ENCODE data around the gene CD82.
"Not testable (repeated sequence)": the region's sequence is repeated elsewhere in the genome, so short reads cannot be mapped to it uniquely, and the experiment has no call there.

CD82 gene

DNA sequence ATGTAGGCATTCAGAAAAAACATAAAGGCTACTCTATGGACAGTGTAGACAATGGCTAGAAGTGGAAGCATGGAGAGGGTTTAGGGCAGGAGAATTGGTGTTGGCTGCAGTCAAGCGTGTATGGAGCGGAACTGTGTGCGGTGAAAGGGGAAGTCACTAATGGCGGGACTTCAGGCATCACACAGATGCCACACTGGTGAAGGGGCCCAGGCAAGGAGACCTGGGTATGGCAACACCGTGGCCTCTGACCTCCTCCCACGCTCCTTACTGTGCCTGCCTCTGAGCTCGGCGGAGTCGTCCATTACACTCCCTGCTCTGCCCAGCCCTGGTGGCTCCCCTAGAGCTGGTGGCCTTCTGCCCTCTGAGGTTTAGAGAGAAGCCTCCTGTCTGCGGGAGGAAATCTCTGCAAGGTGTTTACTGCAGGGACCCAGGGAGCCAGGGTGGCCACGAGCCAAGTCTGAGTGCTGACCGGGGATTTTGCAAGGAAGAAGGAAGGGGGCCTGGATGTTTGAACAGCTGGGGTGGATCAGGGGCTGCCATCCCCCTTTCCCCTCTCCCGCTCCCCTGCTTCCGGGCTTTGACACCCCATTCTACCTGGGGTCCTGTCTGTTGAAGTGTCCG, 86.2 kb downstream of the CD82 start:
- in situ Hi-C loops (cut with HindIII; ENCODE audit: low sequenced_read_pairs) = no loop called here

DNA sequence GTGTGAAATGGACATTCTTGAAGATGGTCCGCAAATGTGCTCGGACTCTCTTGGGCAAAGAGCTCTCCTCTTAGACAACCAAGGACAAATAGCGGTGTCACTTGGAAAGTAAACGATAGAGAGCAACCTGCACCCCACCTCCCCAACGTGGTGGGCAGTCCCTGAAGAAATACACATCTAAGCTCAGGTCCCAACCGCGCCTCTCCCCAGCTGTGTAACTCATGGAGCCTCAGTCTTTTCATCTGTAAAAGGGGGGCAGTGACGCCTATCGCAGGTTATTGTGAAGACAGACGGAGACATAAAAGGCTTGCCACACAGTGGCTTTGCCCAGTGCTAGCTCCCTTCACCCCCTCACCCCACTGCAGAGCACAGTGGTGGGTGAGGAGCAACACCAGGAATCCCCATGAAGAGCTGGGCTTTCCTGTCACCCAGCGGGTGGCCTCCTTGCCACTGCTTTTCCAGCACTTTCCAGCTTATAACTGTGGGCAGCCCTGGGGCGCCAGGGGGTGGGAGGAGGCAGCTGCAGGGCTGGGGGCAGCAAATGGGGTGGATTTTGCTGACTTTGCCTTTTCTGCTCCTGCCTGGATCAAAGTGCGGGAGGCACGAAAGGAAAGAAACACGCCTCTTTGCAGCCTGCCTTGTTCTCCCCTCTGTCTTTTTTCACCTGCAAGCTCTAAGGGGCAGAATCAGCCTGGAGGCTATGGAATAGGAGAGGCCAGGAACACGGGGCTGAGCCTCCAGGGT, 87.6 kb downstream of the CD82 start:
- in situ Hi-C loops (cut with HindIII; ENCODE audit: low sequenced_read_pairs) = no loop called here

DNA sequence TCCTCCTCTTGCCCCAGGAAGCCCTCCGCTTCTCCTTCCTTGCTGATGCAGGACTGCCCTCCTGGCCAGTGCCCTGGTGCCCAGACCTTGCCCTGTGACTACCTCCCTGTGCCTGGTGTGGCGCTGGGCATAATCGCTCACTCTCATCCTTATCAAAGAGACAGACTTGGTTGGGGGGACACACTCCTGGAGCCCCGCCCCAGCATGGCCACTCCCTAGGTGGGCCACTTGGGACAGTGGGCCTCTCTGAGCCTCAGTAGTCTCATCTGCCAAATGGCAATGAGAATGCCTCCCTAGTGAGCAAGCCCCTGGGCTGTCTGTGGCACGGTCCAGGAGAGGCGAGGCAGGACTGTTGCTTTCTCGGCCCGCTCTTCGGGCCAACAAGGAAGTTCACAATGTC, 88.6 kb downstream of the CD82 start:
- in situ Hi-C loops (cut with HindIII; ENCODE audit: low sequenced_read_pairs) = no loop called here

DNA sequence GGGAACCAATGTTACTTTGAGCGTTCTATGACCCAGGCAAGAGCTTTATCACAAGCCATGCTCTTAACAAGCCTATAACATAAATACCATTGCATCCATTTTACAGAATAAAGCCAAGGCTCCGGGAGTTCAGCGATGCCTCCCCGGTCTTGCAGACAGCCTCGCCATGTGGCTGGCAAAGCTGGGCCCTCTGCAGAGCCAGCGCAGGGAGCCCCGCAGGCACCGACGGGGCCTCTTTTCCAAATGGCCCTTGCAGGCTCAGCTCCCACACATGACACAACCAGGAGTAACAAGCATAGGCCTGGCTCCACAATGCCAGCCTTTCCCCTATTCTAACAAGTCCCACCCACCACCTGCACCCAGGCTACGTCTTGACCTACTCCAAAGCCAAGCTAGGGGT, 89.1 kb downstream of the CD82 start:
- in situ Hi-C loops (cut with HindIII; ENCODE audit: low sequenced_read_pairs) = no loop called here

DNA sequence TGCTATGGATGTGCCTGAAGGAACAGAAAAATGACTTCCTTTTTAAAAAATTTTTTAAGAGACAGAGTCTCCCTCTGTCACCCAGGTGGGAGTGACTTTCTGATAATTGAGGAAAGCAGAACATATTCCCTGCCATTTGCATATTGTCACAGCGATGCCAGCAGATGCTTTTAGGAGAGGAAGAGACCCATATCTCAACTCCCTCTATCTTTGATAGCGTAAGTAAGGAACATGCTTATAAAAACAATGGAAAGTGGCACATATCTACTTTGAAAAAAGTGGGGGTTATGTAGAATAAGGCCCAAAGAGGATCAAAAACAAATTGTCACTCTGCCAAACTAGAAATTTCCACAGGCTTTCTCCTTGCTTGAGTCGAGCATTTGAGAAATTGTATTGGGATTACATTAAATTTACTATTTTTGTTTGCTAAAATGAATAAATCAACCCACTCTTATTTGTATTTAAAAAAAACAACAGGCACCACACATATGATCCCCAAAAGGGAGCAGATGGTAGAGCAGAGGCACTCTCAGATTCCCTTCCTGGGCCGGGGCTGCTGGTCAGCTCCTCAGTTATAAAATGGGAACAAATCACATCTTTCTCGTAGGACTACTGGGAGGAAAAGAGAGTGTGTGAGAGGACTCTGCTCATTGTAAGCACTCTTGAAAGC, 92.5 kb downstream of the CD82 start:
- in situ Hi-C loops (cut with HindIII; ENCODE audit: low sequenced_read_pairs) = no loop called here

DNA sequence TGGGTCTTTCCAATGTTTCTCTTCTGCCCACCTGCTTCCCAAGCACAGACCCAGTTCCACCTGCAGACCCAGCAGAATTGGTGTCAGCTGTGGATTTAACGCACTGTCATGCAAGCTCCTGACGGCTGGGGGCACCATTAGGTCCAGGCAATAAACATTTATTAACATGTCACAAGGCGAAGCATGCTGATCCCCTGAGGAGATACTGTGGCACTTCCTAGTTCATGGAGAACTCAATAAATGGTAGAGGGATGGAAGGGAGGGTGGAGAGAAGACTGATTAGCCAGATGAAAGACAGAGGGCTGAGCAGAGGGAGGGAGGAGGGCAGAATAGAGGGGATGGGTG, 93.0 kb downstream of the CD82 start:
- in situ Hi-C loops (cut with HindIII; ENCODE audit: low sequenced_read_pairs) = no loop called here

DNA sequence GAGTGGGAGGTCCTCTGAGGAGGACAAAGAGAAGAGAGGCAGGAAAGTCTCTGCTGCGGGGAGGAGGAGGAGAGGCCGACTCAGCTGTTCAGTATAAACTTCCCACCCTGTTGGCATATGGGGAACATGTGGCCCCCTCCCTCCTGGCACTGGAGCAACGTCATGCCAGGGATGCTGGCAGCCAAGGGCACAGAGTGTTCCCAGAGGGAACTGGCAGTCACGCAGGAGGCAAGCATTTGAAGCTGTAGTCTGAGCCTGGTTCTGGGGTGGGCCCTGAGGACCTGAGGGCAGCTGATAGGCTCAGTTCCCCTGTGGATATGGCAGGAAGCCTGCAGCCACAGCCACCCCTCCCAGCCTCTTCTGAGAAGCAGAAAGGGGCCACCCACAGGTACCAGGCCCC, 94.2 kb downstream of the CD82 start:
- in situ Hi-C loops (cut with HindIII; ENCODE audit: low sequenced_read_pairs) = no loop called here

DNA sequence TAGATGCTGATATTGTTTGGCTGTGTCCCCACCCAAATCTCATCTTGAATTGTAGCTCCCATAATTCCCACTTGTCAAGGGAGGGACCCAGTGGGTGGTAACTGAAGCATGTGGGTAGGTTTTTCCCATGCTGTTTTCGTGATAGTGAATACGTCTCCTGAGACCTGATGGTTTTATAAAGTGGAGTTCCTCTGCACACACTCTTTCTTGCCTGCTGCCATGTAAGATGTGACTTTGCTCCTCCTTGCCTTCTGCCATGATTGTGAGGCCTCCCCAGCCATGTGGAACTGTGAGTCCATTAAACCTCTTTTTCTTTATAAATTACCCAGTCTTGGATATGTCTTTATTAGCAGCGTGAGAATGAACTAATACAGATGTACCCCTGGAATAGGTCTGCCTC, 95.1 kb downstream of the CD82 start:
- in situ Hi-C loops (cut with HindIII; ENCODE audit: low sequenced_read_pairs) = not testable (repeated sequence)

DNA sequence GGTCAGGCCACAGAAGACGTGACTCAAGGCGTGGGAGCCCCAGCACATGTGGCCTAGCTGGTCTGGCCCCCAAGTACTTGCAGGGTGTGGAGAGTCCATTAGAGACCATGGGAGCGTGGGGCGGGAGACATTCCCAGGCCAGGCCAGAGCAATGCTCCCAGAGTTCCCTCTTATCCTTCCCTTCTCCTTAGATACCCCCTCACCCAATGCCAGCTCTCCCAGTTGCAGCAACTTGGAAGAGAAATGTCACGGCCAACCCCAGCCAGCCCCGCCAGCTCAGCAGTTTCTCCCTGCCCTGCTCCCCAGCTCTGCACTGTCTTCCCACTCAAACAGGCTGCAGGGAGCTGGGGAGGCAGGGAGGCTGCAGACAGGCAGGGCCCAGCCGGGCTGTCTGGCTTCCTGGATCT, 95.9 kb downstream of the CD82 start:
- in situ Hi-C loops (cut with HindIII; ENCODE audit: low sequenced_read_pairs) = no loop called here

All from DLD1 (cell line).